SK-N-MC (cell line): ENCODE results near the gene JAK2.
"Not testable (repeated sequence)": the region's sequence is repeated elsewhere in the genome, so short reads cannot be mapped to it uniquely, and the experiment has no call there.

ENCODE experiments used
- DNase-seq: peaks from one replicate; pipeline ENCODE4 v3.0.0-alpha.2; 2011; ENCODE audit warnings: low read depth, low spot score
- H3K27ac ChIP-seq: fragments of 200-600 bp; sonication (generic); 2 replicates; pipeline ENCODE4 v1.5.1; 2016; ENCODE audit warnings: mixed run types
- H3K36me3 ChIP-seq: fragments of 200-600 bp; sonication (generic); 2 replicates; pipeline ENCODE4 v1.6.1; 2017; ENCODE audit warnings: antibody characterized with exemption, low read length, mixed read lengths; ENCODE audit not compliant: insufficient read depth
- H3K4me3 ChIP-seq: fragments of 200-600 bp; sonication (generic); 2 replicates; pipeline ENCODE4 v1.5.1; 2016
- H3K9ac ChIP-seq: fragments of 200-600 bp; sonication (generic); 2 replicates; pipeline ENCODE4 v1.8.0; 2017; ENCODE audit warnings: mixed run types, mixed read lengths; ENCODE audit not compliant: insufficient read length
- H3K9me3 ChIP-seq: fragments of 200-600 bp; sonication (generic); 2 replicates; pipeline ENCODE4 v1.6.1; 2017; ENCODE audit warnings: low read depth, mild to moderate bottlenecking, antibody characterized with exemption, low read length, moderate library complexity, mixed read lengths
- EZH2 ChIP-seq: fragments of 200-600 bp; sonication (generic); IDR thresholded peaks from one replicate; pipeline ENCODE4 v1.6.1; 2017; ENCODE audit warnings: antibody characterized with exemption
- FOXP2 ChIP-seq: optimal IDR thresholded peaks from 2 replicates; pipeline ENCODE3; 2011; ENCODE audit warnings: mild to moderate bottlenecking, moderate library complexity; ENCODE audit not compliant: insufficient read depth; ENCODE audit errors: extremely low read length, control extremely low read depth
- POLR2AphosphoS5 ChIP-seq: IDR thresholded peaks from 2 replicates; pipeline ENCODE4 v1.6.1; 2012; ENCODE audit warnings: mild to moderate bottlenecking, low read depth, low read length, borderline replicate concordance

The JAK2 gene

GRCh38 chr9:5095795-5096194 is 110.7 kb downstream of the JAK2 start:
- no peak for DNase-seq
- H3K9me3 ChIP-seq: no peaks in the 10 kb centered on the region
- no peak overlapping the region for H3K4me3 ChIP-seq
- no peak overlapping the region for H3K9ac ChIP-seq
- TF ChIP-seq FOXP2 (no peak), POLR2AphosphoS5 (no peak), EZH2 (no peak)
- H3K36me3 ChIP-seq: peaks cover 6% of the 10 kb centered on the region; the same call in 1 of the 2 replicates
- no peak overlapping the region for H3K27ac ChIP-seq

GRCh38 chr9:5099466-5099865 is 114.4 kb downstream of the JAK2 start:
- no peak for TF ChIP-seq EZH2
- no peak for TF ChIP-seq FOXP2
- no peak for TF ChIP-seq POLR2AphosphoS5
- no peak overlapping the region for H3K4me3 ChIP-seq
- H3K36me3 ChIP-seq: peaks cover 14% of the 10 kb centered on the region; the same call in 1 of the 2 replicates
- DNase-seq: no peak
- no peak overlapping the region for H3K27ac ChIP-seq
- H3K9me3 ChIP-seq: no peaks in the 10 kb centered on the region
- no peak overlapping the region for H3K9ac ChIP-seq

GRCh38 chr9:5101127-5101526 is 116.1 kb downstream of the JAK2 start:
- not testable (repeated sequence) for H3K4me3 ChIP-seq, H3K9ac ChIP-seq, H3K27ac ChIP-seq, DNase-seq, H3K9me3 ChIP-seq
- H3K36me3 ChIP-seq: peaks cover 11% of the 10 kb centered on the region; the same call in 1 of the 2 replicates

GRCh38 chr9:5106517-5106916 is 121.4 kb downstream of the JAK2 start:
- not testable (repeated sequence) for DNase-seq, H3K27ac ChIP-seq, H3K36me3 ChIP-seq, H3K9ac ChIP-seq, H3K4me3 ChIP-seq, H3K9me3 ChIP-seq

GRCh38 chr9:5110867-5111681 is 126.0 kb downstream of the JAK2 start:
- H3K9me3 ChIP-seq: no peaks in the 10 kb centered on the region
- peaks cover 7% of the 10 kb centered on the region; the same call in 1 of the 2 replicates for H3K36me3 ChIP-seq
- DNase-seq: no peak
- H3K9ac ChIP-seq: no peak overlapping the region
- TF ChIP-seq EZH2: no peak
- no peak for TF ChIP-seq FOXP2
- TF ChIP-seq POLR2AphosphoS5: no peak
- H3K4me3 ChIP-seq: no peak overlapping the region
- no peak overlapping the region for H3K27ac ChIP-seq

GRCh38 chr9:5111696-5112095 is 126.6 kb downstream of the JAK2 start:
- H3K9ac ChIP-seq: no peak overlapping the region
- H3K4me3 ChIP-seq: no peak overlapping the region
- no peak overlapping the region for H3K27ac ChIP-seq
- peaks cover 7% of the 10 kb centered on the region; the same call in 1 of the 2 replicates for H3K36me3 ChIP-seq
- no peaks in the 10 kb centered on the region for H3K9me3 ChIP-seq
- no peak for DNase-seq
- TF ChIP-seq FOXP2 (no peak), EZH2 (no peak), POLR2AphosphoS5 (no peak)

- H3K9ac ChIP-seq: no peak overlapping the region
- no peaks in the 10 kb centered on the region for H3K9me3 ChIP-seq
- TF ChIP-seq EZH2 (no peak), FOXP2 (no peak), POLR2AphosphoS5 (no peak)
- no peak overlapping the region for H3K27ac ChIP-seq
- H3K36me3 ChIP-seq: peaks cover 7% of the 10 kb centered on the region; the same call in 1 of the 2 replicates
- H3K4me3 ChIP-seq: no peak overlapping the region
- DNase-seq: no peak
Observed at GRCh38 chr9:5112109-5112592, 127.1 kb downstream of the JAK2 start.

GRCh38 chr9:5112646-5113045 is 127.6 kb downstream of the JAK2 start:
- H3K36me3 ChIP-seq: peaks cover 7% of the 10 kb centered on the region; the same call in 1 of the 2 replicates
- H3K4me3 ChIP-seq: no peak overlapping the region
- DNase-seq: no peak
- no peak overlapping the region for H3K9ac ChIP-seq
- H3K9me3 ChIP-seq: no peaks in the 10 kb centered on the region
- no peak overlapping the region for H3K27ac ChIP-seq
- TF ChIP-seq EZH2 (no peak), POLR2AphosphoS5 (no peak), FOXP2 (no peak)

DNA sequence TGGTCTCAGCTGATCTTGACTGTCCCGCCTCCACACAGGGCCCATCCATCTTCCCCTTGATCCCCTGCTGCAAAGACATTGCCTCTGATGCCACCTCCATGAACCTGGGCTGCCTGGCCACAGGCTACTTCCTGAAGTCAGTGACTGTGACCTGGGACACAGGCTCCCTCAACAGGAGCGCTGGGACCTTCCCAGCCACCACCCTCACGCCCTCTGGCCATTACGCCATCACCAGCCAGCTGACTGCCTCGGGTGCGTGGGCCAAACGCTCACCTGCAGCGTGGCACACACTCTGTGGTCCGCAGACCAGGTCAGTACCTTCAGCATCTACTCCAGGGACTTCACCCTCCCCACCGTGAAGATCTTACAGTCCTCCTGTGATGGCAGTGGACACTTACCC is 128.5 kb downstream of the JAK2 start:
- no peaks in the 10 kb centered on the region for H3K9me3 ChIP-seq
- no peak for DNase-seq
- no peak overlapping the region for H3K4me3 ChIP-seq
- no peak for TF ChIP-seq POLR2AphosphoS5
- TF ChIP-seq FOXP2: no peak
- no peak for TF ChIP-seq EZH2
- peaks cover 7% of the 10 kb centered on the region; the same call in 1 of the 2 replicates for H3K36me3 ChIP-seq
- H3K27ac ChIP-seq: no peak overlapping the region
- H3K9ac ChIP-seq: no peak overlapping the region
